ENCODE results near the gene KCNIP3.

The KCNIP3 gene

DNA sequence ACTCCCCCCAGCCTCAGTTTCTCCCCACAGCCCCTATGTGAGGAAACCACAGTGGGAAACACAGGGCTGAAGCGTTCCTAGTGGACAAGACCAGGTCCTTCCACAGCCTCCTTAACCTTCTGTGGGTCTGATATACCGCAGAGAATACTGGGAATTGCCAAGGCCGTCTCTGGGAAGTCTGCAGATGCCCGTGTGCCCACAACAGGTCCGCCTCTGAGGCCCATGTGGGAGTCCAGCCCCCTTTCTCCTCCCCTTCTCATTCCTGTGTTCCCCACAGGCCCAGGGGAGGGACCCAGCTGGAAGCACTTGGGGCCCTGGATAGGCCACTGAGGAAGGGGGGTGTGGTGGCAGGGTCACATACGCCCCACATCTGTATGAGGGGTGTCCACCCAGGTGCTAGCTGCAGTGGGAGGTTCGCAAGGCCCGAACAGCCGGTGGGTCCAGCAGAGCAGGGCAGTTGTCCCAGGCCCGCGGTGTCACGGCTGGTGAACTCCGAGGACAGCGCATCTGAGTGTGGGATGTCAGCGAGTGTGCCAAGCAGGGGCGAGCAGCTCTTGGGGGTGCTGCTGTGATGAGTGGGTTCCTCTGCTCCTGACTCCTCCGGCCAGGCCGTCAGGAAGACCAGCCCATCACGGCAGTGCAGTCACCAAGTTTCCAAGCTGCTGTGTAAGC lies 2.4 kb upstream of the KCNIP3 start:
- DNase-seq (ENCODE audit: low read depth in 3 of 3, low spot score in 1 of 3): no peak

DNA sequence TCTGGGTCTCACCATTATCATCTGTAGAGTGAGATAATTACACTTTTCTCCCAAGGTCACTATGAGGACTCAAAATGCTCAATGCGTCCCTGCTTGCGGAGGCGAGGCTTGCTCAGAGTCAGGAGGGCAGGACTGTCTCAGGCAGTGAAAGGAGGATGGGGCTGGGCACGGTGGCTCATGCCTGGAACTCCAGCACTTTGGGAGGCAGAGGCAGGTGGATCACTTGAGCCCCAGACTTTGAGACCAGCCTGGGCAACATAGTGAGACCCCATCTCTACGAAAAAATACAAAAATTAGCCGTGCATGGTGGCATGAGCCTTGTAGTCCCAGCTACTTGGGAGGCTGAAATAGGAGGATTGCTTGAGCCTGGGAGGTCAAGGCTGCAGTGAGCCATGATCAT lies 1.8 kb upstream of the KCNIP3 start:
- DNase-seq (ENCODE audit: low read depth in 3 of 3, low spot score in 1 of 3): no peak

DNA sequence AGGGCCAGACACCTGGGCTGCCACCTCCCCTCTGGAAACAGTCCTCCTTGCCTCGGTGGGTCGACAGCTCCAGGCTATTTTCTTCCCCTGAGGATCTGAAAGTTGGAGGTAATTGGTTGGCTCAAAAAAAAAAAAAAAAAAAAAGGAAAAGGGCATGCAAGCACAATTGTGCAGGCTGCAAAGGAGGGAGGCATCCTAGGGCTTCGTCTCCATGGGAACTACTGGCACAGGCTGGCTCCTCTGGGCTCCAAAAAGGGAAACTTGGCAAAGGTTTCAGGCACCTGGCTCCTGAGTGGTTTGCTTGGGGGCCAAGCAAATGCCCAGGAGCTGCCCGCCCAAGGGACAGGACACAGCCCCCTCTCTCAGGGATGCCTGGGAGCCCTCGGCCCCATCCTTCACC lies 1.1 kb upstream of the KCNIP3 start:
- no peak for DNase-seq (ENCODE audit: low read depth in 3 of 3, low spot score in 1 of 3)

DNA sequence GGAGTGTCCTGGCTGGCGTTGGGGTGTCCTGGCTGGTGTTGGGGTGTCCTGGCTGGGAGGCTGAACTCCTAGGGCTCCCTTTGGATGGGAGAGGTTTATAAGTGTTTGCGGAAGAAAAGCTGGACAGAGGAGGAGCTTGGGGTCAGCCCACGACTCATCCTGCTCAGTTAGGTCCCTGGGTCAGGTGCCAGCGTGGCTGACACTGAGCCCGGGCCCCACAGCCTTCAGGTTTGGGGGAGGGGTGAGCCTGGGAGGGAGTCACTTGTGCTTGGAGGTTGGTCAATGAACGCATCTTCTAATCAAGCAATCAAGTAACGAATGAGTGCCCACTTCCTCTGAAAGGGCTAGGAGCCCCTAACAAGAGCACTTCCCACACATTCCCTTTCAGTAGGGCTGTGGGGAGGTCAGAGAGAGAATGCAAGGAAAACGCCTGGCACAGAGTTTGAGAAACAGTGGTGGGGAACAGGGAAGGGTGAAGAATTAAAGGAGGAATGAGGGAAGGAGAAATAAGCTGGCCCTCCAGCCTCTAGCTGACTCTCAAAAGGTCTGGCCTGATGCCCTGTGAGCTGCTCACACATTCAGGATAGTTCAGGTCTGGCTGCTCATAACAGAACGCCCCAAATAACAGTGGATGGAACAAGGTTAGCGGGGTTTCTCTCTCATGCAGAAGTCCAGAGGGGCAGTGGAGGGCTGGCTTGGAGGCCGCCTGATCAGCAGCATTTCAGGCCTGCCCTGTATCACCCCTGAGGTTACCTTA lies 670 bp downstream of the KCNIP3 start:
- DNase-seq (ENCODE audit: low read depth in 3 of 3, low spot score in 1 of 3): no peak

DNA sequence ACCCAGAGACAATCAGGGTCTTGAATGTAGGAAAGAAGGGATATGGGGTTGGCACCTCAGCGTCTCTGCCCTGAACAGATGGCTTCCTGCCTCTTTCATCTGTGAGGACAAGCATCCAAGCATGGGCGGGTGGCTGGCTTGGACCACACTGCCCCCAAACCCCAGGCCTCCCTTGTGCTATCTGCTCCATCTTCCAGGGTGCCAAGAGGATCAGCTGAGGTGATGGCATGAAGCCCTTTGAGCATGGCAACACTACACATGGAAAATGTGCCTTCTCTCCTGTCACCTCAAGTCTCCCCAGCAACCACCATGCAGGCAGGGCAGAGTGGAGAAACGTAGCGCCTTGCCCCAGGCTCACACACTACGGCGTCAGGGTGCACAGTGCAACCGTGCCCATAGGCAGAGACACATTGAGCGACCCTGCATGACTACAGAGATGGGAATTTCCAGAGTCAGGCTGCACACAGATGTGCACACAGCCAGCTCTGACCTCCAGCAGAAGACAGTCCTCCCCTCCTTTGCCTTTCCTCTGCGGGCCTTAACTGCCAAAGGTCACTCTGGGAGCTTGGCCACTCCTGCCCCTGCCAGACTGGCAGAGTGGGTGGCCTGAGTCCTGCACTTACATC lies 1.5 kb downstream of the KCNIP3 start:
- DNase-seq (ENCODE audit: low read depth in 3 of 3, low spot score in 1 of 3): no peak

DNA sequence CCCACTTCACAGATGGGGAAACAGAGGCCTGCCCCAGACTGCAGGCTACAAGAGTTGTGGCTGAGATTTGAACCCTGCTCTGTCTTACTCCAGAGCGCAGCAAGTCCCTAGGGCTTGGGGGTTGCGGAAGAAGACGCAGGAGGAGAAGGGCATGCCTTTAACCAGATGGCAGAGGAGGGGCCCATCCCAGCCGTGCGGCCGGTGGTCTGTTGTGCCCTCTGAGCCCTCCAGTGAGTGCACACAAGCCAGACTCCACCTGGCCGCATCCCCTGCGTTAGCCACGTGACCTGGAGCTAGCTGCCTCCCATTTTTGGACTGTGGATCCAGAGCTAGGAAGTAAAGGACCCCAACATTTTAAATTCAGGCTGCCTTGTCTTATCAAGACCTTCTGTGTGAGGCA lies 2.8 kb downstream of the KCNIP3 start:
- no peak for DNase-seq (ENCODE audit: low read depth in 3 of 3, low spot score in 1 of 3)

DNA sequence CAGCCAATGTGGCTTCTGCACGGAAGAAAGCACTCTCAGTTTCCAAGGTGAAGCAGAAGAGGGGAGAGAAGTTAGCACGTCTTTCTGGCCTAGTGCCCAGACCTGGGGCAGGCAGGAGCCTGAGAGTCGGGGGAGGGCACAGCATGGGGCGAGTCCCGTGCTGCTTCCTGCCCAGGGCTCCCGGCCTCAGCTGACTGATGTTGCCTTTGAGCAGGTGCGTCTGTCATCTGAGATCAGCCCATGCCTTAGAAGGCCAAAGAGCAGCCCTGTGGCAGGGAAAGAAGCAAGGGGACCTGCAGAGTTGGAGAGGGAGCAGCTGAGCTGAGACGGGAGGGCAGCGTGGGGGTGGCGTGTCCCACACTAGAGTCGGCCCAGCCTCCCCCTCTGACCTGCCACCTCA lies 3.3 kb downstream of the KCNIP3 start:
- DNase-seq (ENCODE audit: low read depth in 3 of 3, low spot score in 1 of 3): no peak

DNA sequence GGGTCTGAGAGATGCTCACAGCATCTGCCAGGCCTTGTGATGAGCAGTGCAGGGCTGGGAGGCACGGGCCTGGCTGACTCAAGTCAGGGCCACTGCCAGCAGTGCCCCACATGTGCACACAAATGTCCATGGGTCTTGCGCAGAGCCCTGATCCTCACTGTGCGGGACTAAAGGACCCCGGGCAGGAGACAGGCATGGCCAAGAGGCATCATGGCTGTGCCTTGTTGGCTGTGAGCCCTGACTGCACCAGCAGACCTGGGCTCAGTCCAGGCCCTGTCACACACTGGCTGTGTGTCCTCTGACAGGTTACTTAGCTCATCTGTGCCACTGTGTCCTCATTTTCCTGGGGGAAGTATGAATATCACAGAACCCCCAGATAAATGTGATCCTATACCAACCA lies 4.0 kb downstream of the KCNIP3 start:
- DNase-seq (ENCODE audit: low read depth in 3 of 3, low spot score in 1 of 3): no peak

DNA sequence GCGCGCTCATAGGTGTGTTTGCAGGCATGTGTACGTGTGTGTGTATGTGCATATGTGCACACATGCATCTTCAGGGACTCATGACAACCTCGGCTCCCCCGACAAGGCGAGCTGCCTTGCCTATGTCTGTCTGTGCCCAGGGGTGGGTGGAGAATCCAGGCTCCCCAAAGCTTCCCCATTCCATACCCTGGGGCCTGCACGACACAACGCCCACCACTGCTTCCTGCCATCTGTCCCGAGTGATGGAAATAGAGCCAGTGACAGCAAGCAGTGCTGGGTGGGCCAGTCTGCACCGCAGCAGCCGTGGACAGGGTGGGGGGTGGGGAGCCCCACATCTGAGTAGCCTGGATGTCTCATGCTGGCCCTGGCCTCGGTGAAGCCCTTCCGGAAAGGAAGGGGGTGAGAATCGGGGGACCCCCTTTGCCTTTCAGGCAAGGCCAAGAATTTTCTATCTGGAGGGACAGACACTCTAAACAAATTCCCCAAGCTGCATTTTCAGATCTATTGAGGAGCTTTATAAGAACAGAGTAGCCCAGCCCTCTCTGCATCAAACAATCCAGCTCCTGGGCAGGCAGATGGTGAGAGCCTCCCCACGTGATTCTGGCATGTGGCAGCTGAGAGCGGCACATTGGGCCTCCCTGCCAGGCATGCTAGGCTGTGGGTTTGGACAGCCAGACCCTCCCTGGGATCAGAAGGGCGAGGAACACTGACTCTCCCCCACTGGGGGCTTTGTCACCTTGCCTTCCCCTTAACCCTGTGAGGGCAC lies 4.9 kb downstream of the KCNIP3 start:
- DNase-seq (ENCODE audit: low read depth in 3 of 3, low spot score in 1 of 3): no peak

DNA sequence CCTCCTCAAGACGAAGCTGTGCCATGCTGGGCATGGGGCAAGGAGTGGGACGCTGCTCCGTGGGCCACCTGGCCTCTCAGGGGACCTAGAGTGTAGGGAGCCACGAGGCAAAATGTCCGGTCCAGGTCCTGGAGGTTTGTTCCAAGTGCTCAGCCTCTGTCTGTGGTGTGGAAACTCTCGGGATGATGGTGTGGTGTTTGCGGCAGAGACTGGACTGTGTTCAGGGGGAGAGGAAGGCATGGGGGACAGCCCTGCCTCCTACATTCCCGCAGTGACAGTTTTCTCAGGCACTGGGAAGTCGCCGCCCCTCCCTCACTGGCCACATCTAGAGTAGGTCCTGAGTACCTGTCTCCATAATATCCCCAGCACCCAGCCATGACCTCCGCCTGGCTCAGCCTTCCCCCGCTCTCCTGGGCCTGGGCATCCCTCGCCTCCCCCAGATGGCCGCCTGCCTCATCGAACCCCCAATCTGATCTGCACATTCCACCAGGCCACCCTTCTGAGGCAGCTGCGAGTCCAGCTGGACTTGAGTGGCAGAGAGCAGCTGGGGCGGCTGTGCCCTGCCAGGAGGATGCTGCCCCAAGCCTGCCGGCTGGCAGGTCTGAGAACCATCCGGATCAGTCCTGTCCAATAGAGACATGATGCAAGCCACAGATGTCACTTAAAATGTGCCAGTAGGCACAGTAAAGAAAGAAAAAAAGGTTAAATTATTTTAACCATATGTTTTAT lies 6.2 kb downstream of the KCNIP3 start:
- no peak for DNase-seq (ENCODE audit: low read depth in 3 of 3, low spot score in 1 of 3)

DNA sequence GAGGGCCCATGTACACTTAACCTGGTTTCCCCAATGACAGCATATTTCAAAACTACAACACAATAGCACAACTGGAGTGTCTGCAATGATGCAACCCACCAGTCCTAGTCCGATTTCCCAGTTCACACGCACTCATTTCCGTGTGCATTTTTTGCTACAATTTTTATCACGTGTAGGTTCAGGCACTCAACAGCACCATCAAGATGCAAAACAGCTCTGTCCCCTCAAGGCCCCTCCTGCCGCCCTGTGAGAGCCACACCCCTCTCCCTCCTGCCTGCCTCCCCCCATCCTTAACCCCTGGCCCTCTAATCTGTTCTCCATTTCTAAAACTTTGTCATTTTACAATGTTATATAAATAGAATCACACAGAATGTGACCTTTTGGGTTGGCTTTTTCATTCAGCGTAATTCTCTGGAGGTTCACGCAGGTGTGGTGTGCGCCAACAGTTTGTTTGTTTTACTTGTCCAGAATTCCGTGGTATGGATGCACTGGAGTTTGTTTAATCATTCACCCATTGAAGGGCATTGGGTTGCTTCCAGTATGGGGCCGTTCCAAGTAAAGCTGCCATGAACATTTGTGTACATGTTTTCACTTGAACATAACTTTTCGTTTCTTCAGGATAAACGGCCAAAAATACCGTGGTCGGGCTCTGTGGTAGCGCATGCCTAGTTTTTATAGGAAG lies 8.4 kb downstream of the KCNIP3 start:
- no peak for DNase-seq (ENCODE audit: low read depth in 3 of 3, low spot score in 1 of 3)

DNA sequence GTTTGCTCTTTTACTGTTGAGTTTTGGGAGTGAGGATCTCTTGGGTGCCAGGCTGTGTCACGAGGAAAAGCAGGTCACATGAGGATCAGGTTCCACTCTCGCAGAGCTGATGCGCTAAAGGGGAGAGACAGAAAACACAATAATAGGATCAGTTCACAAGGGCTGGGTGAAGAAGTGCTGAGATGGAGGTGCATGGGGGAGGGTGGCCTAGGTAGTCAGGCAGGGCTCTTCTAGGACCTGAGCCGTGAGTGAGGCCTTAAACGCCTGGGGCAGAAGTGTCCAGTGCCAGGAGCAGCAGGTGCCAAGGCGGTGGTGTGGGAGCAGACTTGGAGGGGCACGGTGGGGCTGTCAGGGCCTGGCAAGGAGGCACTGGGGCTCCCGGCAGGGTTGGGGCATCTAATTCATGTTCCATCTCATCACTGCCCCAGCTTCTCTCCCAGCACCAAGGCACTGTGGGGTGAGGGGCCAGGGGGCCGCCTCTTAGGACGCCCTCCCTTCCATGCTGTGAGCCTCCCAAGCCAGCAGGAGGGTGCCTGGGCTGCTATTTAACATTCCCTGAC lies 9.3 kb downstream of the KCNIP3 start:
- DNase-seq (ENCODE audit: low read depth in 3 of 3, low spot score in 1 of 3): no peak

DNA sequence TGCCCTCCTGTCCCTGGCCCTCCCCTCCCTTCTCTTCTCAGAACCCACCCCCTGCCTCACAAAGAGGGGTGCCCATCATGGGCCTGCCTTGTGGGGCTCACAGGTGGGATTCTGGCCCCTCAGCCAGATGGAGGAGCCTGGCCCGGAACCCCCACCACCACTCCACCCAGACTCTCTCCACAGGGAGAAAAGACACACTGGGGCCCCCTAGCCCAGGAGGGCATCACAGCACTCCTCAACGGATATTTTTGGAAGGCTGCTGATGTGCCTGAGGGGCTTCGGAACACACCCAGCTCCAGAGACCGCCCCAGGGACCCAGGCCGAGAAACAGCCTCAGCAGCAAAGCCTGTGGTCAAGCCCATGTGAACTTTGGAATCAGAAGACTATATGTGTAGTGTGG lies 9.9 kb downstream of the KCNIP3 start:
- no peak for DNase-seq (ENCODE audit: low read depth in 3 of 3, low spot score in 1 of 3)

DNA sequence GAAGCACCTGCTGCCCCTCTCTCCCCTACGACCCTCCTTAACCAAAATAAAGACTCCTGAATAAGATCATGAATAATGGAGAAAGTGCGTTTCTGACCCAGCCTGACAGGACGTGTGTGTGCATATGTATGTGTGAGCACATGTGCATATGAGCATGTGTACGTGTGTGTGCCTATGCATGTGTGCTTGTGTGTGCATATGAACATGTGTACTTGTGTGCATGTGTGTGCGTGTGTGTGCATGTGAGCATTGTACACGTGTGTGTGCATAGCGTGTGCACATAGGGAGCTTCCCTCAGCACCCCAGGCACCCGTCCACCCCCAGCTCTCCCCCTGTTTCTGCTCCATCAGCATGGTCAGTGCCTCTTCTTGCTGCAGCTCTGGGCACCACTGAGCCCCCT lies 10.7 kb downstream of the KCNIP3 start:
- no peak for DNase-seq (ENCODE audit: low read depth in 3 of 3, low spot score in 1 of 3)

DNA sequence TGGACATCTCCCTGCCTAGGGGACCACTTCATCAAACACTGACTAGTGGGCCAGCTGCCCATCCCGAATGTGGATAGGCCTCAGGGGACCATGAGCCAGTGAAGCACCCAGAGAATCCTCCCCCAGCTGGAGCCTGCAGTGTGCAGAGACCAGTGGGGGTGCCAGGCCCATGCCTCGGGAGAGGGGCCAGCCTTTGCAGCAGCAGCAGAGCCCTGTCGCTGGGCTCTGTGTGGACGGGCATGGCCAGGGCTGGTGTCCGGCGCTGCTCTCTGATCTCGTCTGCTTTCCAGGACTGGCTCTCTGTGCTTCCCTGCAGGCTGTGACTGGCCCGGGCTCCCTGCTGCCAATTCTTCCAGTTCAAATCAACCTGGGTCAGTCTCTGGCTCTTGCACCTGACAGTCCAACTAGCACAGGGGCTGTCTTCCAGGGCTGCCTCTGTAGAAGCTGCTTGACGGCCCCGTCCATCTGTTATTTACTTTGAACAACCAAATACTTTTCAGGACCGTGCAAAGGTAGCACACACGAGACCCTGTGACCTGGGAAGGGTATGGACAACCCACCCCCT lies 11.4 kb downstream of the KCNIP3 start:
- DNase-seq (ENCODE audit: low read depth in 3 of 3, low spot score in 1 of 3): no peak

DNA sequence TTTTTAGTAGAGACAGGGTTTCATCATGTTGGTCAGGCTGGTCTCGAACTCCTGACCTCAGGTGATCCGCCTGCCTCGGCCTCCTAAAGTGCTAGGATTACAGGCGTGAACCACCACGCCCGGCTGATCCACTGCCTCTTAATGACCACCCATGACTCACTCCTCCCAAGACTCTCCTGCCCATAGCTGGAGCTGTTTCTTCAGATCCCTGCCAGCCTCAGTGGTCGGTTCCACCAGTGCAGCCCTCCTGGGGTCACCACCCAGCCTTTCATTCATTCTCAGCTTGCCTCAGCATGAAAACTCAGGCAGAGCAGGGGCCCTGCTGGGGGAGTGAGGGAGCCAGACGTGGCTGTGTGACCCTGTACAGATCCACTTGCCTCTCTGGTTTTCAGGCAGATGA lies 12.5 kb downstream of the KCNIP3 start:
- no peak for DNase-seq (ENCODE audit: low read depth in 3 of 3, low spot score in 1 of 3)

DNA sequence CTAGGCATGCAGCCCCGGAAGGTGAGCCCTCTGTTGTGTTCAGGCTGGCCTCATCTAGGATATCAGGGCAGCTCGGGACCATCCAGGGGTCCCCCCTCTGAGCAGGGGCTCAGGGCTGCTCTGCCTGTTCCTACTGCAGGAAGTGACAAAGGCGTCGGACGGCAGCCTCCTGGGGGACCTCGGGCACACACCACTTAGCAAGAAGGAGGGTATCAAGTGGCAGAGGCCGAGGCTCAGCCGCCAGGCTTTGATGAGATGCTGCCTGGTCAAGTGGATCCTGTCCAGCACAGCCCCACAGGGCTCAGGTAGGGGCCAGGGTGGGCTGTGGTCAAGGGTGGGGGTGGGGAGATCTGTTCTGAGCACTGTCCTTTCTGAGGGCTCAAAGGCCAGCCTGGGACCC lies 13.1 kb downstream of the KCNIP3 start:
- no peak for DNase-seq (ENCODE audit: low read depth in 3 of 3, low spot score in 1 of 3)

DNA sequence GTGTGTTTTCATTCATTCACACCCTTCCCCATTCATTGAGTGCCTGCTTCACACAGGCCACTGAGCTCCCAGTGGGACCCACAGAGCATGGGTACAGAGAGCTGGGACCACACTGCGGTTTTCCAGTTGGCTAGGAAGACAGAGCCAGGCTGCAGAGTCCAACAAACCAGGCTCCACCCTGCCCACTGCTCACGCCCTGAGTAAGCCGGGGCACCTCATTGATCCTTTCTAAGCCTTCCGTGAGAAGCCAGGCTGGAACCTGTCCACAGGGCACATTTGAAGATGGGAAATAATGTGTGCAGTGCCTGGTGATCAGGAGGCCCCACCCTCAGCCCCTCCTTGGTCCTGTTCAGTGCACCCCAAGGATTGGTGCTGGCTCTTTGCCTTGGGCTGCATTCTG lies 13.5 kb downstream of the KCNIP3 start:
- no peak for DNase-seq (ENCODE audit: low read depth in 3 of 3, low spot score in 1 of 3)

DNA sequence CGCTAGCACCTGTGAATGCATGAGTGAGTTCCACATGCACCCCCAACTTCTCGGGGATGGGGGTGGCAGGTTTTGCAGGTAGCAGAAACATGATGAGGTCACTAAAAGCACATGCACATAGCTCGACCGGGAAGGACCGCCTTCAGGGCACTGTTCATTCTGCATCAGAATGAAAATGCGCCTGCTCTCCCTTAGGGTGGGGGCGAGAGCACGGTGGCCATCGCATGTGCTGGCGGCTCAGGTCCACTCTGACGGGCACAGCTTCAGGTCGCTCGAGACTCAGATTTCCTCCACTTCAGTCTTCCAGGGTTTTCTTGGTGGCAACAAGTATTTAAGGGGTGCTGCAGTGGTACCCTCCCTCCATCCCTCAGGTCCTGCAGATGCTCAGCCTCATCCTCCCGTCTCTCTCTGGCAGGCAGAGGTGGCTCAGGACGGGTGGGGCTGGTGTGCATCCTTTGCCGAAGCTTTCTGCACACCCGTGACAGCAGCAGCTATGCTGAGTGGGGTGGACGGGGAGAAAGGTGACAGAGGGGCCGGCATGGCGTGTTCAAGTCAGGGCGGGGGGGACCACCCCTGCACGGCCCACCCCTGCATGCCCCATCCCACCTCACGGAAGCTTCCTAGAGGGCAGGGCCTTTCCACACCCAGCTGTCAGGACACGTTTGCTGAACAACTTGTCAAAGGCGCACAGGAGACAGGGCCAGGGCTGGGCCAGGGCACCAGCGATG lies 14.8 kb downstream of the KCNIP3 start:
- no peak for DNase-seq (ENCODE audit: low read depth in 3 of 3, low spot score in 1 of 3)

Data from stimulated activated CD4-positive, alpha-beta T cell treated with anti-CD3 and anti-CD28 coated beads, TNF-alpha, amount 100 ng/mL, for 1 hour (primary cell).